Measurements from ENCODE around the gene RPL18. TPM values are rescaled to one million over a fixed set of nuclear protein-coding genes. Genes with fewer than 3 reads are reported as not detected.

Gene RPL18
- total and polyA plus RNA-seq, 9 of the 15 experiments (the other 6 are each of a cell fraction or from before 2014, with no cell fraction given), result 312 to 2,635 (median 1,653) TPM

DNA sequence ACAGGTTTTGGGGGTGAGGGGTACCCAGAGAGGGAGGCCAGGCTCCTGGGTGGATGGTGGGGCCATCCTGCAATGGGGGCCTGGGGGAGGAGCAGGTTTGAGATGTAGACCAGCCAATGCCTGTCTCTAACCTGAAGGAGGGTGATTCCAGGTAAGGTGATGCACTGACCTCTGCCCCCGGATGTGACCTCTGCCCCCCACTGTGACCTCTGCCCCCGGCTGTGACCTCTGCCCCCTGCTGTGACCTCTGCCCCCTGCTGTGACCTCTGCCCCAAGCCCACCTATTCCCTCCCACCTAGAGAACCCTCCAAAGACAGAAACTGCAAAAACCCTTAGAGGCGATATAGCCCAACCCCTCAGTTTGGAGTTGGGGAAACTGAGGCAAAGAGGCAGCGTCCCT is 22.7 kb downstream of the RPL18 start:
- in situ Hi-C loops (cut with MboI) (loop anchor here (25.0 kb wide), 1 partner anchor 1516 kb away; no protein-coding TSS in a partner anchor), intact Hi-C loops (cut with micrococcal nuclease) (no loop called here)
- H3K9me3 ChIP-seq (replicated peaks; ENCODE audit: control insufficient read depth, insufficient read depth, low read depth, low read length), result no peaks in the 10 kb centered on the region
- H3K9me1 ChIP-seq (ENCODE audit: control insufficient read depth, insufficient read depth, low read length), result peaks cover 2% of the 10 kb centered on the region
- peak overlapping the region in 1 of 2 experiments; percentile 35; a peak in 1 of 4 replicates for H3K9ac ChIP-seq (ENCODE audit: insufficient read depth in 1 of 2, low read depth in 2 of 2, low read length in 2 of 2)
- 59% methylated on average over 3 of the region's 4 CpGs for WGBS (ENCODE audit: insufficient coverage, low coverage, missing lambda C conversion rate)
- FAIRE-seq (no peak), DNase-seq (ENCODE audit: extremely low read depth in 1 of 4, low spot score in 3 of 4) (no peak), ATAC-seq (no peak)
- H2AFZ ChIP-seq (ENCODE audit: low read depth, low read length), result no peak overlapping the region
- H3K27me3 ChIP-seq (ENCODE audit: control insufficient read depth in 2 of 2, insufficient read depth in 2 of 2, low read length in 2 of 2), result peaks cover 0 to 7% of the 10 kb centered on the region in 2 experiments; a peak in 2 of 5 replicates
- CTCF ChIA-PET (ENCODE audit: low intra/inter-chr PET ratio), result no interaction called here
- no peaks in the 10 kb centered on the region for H3K36me3 ChIP-seq (ENCODE audit: control insufficient read depth, insufficient read depth, low read length)
- H3K4me3 ChIP-seq, result no peak overlapping the region
- H4K20me1 ChIP-seq (replicated peaks; ENCODE audit: control insufficient read depth, insufficient read depth, low read length), result 0 out of 2 replicates have a peak, but pooled peaks cover 2% of the 10 kb centered on the region
- POLR2A ChIA-PET, result interaction anchor here (2.3 kb wide), 1 partner anchor 21 kb away, joined by 9 read pairs; no protein-coding TSS in a partner anchor
- no peaks in the 10 kb centered on the region for H3K79me2 ChIP-seq (ENCODE audit: control insufficient read depth, insufficient read depth, low read length)
- no peak overlapping the region for H3K27ac ChIP-seq (ENCODE audit: extremely low read depth, low read depth, low read length)
- H3K4me1 ChIP-seq (replicated peaks in 1 of 2; ENCODE audit: control insufficient read depth in 2 of 2, insufficient read depth in 2 of 2, low read length in 2 of 2), result peaks cover 0 to 33% of the 10 kb centered on the region in 2 experiments; a peak in 2 of 5 replicates
- no TSS peak for BruUV-seq (replicated peaks)
- no peak overlapping the region for H3K4me2 ChIP-seq (ENCODE audit: insufficient read depth, low read length)
- TF ChIP-seq NR2C2 (CRISPR knock-in tag; IDR thresholded peaks at IDR 0.05), result no peak; the same call in 1 of the 2 replicates
- TF ChIP-seq NR2C2 (tag; IDR thresholded peaks at IDR 0.05), result peak; percentile 96
- no peak for TF ChIP-seq ZNF764 (CRISPR knock-in tag; IDR thresholded peaks at IDR 0.05; ENCODE audit: low read depth)
- TF ChIP-seq NR2C1 (IDR thresholded peaks at IDR 0.05), result peak; percentile 95
- peak; percentile 96 for TF ChIP-seq NR2C1 (tag; IDR thresholded peaks at IDR 0.05)
- peak; percentile 48; the same call in 1 of the 2 replicates for TF ChIP-seq ESRRA (IDR thresholded peaks at IDR 0.05; ENCODE audit: borderline replicate concordance, low read depth)

All from K562 (cell line).